ENCODE data around the gene ELK3.

GRCh38 chr12:96166765-96167164 is 27.4 kb upstream of the ELK3 start:
- no peak for TF ChIP-seq POLR2AphosphoS5 (IDR thresholded peaks at IDR 0.05; ENCODE audit: low read depth)
- no peak for TF ChIP-seq CTCF (IDR thresholded peaks at IDR 0.05; ENCODE audit: insufficient read depth, low read length)
- TF ChIP-seq REST (IDR thresholded peaks at IDR 0.05; ENCODE audit: insufficient replicate concordance, low read depth) = no peak
- no peak for TF ChIP-seq GABPA (IDR thresholded peaks at IDR 0.05; ENCODE audit: low read depth)
